ENCODE results near the gene SPDEF.

Gene SPDEF

GRCh38 chr6:34512738-34513115 is 43.4 kb downstream of the SPDEF start:
- DNase-seq: no peak

- DNase-seq: no peak
Observed at GRCh38 chr6:34511915-34512737, 44.0 kb downstream of the SPDEF start.

GRCh38 chr6:34511214-34511914 is 44.8 kb downstream of the SPDEF start:
- DNase-seq: no peak

- DNase-seq: no peak
Observed at GRCh38 chr6:34510299-34510698, 45.8 kb downstream of the SPDEF start.

- no peak for DNase-seq
Observed at GRCh38 chr6:34509782-34510181, 46.3 kb downstream of the SPDEF start.

GRCh38 chr6:34508425-34508824 is 47.7 kb downstream of the SPDEF start:
- no peak for DNase-seq

GRCh38 chr6:34506718-34507117 is 49.4 kb downstream of the SPDEF start:
- no peak for DNase-seq

- no peak for DNase-seq
Observed at GRCh38 chr6:34497411-34497810, 58.7 kb downstream of the SPDEF start.

GRCh38 chr6:34496103-34496685 is 59.9 kb downstream of the SPDEF start:
- DNase-seq: no peak

- DNase-seq: no peak
Observed at GRCh38 chr6:34494973-34495372, 61.2 kb downstream of the SPDEF start.

GRCh38 chr6:34493344-34493743 is 62.8 kb downstream of the SPDEF start:
- DNase-seq: no peak

- DNase-seq: no peak
Observed at GRCh38 chr6:34491091-34491430, 65.1 kb downstream of the SPDEF start.

- DNase-seq: no peak
Observed at GRCh38 chr6:34490390-34491090, 65.6 kb downstream of the SPDEF start.

GRCh38 chr6:34489207-34489805 is 66.8 kb downstream of the SPDEF start:
- DNase-seq: no peak

Data from midbrain (tissue), 1 donor.